Inflammatory macrophage (primary cell): ENCODE results near the gene EIF5A.
"Not testable (repeated sequence)": the region's sequence is repeated elsewhere in the genome, so short reads cannot be mapped to it uniquely, and the experiment has no call there.

Experiments used
- DNase-seq, 2 donors: peaks; one replicate each; pipeline ENCODE4 v3.0.0-alpha.2; 2020 to 2022

Gene EIF5A

DNA sequence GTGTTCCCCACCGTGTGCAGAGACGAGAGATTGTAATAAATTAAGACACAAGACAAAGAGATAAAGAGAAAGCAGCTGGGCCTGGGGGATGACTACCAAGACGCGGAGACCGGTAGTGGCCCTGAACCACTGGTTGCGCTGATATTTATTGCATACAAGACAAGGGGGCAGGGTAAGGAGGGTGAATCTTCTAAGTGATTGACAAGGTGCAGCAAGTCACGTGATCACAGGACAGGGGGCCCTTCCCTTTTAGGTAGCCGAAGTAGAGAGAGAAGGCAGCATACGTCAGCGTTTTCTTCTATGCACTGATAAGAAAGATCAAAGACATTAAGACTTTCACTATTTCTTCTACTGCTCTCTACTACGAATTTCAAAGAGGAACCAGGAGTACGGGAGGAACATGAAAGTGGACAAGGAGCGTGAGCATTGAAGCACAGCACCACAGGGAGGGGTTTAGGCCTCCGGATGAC lies 25.2 kb downstream of the EIF5A start:
- DNase-seq = not testable (repeated sequence)

GRCh38 chr17:7334938-7335538 lies 27.6 kb downstream of the EIF5A start:
- DNase-seq = no peak

DNA sequence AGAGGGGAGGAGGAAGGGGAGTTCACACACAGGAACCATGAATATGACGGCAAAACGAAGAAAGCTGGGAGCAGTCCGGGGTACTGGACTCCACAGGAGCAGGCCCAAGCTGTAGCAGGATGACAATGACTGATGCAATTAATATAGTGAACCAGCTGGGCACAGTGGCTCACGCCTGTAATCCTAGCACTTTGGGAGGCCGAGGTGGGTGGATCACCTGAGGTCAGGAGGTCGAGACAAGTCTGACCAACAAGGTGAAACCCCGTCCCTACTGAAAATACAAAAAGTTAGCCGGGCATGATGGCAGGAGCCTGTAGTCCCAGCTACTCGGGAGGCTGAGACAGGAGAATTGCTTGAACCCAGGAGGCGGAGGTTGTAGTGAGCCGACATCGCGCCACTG lies 28.3 kb downstream of the EIF5A start:
- DNase-seq = not testable (repeated sequence)

DNA sequence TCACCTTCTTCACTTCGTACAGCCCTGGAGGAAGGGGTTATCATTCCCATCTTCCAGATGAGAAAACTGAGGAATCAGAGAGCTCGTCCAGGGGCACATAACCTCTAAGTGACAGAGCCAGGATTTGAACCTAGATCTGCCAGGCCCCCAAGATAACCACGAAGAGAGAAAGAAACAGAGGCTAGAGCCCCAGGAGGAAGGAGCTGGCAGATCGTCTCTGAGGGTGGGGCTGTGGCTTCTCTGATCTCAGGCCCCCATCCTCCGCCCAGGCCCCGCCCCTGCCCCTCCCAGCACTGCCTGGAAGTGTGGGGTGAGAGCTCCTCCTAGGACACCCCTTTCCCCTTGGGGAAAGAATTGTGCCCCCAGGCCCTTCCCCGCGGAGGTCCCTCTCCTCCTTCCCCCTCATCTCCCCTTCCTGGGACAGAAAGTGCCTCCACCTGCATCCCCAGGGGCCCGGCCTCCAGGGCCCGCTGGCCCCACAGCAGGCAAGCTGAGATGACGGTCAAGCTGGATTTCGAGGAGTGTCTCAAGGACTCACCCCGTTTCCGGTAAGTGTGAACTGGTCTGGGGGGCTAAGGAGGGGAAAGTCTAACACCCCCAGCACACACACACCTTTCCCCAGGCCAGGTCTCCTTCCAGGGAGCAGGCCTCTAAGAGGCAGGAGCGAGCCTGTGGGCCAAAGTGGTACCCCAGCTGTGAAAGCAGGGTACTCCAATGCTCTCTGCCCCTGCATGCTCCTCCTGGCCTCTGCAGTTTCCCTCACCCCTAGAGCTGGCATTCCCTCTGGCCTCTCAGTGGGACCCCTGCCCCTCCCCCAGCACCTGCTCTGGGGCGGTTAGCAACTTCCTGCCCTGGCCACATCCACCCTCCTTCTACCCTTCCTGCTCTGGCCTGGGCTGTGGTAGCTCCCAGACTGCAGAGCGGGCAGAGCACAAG lies 29.1 kb downstream of the EIF5A start, which contains the start of gene ACAP1:
TSS of gene ACAP1 (plus strand) at position 290 of the 936 bp plus-strand sequence. CDS start at position 496, 206 bp downstream.
- DNase-seq = peak; percentile 27 to 31

DNA sequence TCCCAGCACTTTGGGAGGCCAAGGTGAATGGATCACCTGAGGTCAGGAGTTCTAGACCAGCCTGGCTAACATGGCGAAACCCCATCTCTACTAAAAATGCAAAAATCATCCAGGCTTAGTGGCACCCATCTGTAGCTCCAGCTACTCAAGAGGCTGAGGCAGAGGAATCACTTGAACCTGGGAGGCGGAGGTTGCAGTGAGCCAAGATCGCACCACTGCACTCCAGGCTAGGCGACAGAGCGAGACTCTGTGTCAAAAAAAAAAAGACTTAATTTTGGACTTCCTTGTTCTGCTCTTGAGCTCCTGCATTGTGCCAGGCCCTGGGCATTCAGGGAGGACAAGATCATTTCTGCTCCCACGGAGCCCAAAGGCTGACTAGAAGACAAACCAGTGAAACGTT lies 30.2 kb downstream of the EIF5A start:
- DNase-seq = not testable (repeated sequence)

DNA sequence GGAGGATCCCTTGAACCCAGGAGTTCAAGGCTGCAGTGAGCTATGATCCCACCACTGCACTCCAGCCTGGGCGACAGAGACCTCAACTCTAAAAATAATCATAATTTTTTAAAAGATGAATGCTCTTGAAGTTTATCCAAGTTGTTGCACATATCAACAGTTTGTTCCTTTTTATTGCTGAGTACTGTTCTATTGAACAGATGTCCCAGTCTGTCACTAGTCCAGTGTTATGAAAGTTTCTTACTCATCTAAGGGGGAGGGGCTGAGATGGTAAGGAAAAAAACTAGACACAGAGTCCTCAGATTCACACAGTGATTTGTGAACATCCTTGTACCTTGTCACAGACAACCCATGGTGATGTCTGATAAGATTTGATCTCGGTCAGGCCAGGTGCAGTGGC lies 32.8 kb downstream of the EIF5A start:
- peak; percentile 15 to 50 for DNase-seq

- DNase-seq = no peak
These were observed 34.4 kb downstream of the EIF5A start for GRCh38 chr17:7341842-7342241.

GRCh38 chr17:7343250-7343649 lies 35.8 kb downstream of the EIF5A start:
- DNase-seq = no peak

DNA sequence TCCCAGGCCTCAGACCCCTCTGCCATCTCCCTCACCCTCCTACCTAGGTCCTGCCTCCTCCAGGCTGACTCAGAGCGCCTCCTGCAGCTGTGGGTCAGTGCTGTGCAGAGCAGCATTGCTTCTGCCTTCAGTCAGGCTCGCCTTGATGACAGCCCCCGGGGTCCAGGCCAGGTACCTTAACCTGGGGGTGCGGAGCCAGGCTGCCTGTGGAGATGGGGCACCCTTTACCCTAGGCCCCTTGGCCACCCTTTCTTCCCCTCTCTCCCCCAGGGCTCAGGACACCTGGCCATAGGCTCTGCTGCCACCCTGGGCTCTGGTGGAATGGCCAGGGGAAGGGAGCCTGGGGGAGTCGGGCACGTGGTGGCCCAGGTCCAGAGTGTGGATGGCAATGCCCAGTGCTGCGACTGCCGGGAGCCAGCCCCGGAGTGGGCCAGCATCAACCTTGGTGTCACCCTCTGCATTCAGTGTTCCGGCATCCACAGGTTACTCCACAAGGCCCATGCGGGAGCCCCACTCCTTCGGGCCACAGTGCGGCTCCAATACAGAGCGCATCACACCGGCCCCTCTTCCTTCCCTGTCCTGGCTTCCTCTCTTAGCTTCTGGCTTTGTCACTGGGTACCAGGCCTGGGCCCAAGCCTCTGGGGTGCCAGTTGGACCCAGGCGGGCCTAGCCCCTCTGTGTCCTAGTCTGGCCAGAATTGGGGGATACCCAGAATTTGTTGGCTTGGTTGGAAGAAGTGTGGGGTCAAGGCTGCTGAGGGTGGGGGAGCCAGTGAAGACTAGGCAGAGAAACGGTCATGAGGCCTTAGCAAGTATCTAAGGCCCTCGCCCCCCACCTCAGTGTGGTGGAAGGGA lies 39.6 kb downstream of the EIF5A start:
- no peak for DNase-seq

GRCh38 chr17:7347630-7348477 lies 40.4 kb downstream of the EIF5A start:
- DNase-seq = no peak

GRCh38 chr17:7348478-7349242 lies 41.2 kb downstream of the EIF5A start:
- no peak for DNase-seq

DNA sequence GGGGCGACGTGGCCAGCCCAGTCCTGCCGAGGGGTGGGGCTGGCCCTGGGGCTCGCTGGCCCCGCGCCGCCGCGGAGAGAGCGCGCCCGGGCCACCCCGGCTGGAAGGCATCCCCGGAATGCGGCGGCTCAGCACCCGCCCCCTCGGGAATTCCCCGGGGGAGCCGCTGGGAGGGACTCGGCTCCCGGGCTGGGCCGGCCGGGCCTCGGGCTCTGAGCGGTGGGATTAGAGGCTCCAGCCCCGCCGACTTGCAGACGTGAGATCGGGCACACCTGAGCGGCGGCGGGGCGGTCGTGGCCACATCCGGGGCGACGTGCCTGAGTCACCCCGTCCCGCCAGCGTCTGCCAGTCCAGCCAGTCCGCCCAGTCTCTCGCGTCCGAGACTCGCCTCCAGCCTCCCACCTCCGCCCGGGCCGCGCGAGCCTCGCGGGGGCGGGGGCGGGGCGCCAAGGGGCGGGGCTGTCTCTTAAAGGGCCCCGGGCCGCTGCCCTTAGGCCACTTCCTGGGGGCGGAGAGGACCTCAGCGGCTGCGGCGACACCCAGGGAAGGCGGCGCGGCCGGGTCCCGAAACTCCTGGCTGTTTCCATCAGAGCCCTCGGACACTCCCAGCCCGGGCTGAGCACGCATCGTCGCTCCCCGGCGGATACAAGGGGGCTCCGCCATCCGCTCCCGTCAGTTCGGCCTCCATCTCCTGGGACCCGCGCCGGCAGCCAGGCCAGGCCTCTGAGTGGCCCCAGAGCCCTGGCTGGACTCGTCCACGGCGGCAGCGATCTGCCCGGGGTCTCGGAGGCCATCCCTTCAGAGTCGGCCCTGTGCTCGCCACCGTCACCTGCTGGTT lies 44.5 kb downstream of the EIF5A start, which contains the start of gene KCTD11:
TSS of gene KCTD11 (plus strand) at position 498 of the 838 bp plus-strand sequence.
- DNase-seq = peak; percentile 88 to 91

DNA sequence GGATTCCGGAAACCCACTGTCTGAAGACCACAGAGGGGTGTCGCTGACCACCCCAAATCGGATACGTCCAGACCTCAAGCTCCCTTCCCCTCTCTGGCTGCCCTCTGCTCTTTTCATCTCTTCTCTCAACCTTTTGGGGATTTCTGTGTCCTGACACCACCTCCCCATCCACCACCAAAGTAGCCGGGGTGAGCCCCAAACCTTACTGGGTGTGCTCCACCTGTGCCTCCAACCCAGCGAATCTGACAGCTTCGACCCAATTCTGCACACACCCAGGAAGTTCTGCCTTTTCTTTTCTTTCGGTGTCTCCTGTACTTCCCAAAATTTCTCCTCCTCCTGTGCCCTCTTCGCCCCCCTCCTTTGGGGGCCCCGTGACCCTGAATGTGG lies 45.1 kb downstream of the EIF5A start:
- DNase-seq = no peak

DNA sequence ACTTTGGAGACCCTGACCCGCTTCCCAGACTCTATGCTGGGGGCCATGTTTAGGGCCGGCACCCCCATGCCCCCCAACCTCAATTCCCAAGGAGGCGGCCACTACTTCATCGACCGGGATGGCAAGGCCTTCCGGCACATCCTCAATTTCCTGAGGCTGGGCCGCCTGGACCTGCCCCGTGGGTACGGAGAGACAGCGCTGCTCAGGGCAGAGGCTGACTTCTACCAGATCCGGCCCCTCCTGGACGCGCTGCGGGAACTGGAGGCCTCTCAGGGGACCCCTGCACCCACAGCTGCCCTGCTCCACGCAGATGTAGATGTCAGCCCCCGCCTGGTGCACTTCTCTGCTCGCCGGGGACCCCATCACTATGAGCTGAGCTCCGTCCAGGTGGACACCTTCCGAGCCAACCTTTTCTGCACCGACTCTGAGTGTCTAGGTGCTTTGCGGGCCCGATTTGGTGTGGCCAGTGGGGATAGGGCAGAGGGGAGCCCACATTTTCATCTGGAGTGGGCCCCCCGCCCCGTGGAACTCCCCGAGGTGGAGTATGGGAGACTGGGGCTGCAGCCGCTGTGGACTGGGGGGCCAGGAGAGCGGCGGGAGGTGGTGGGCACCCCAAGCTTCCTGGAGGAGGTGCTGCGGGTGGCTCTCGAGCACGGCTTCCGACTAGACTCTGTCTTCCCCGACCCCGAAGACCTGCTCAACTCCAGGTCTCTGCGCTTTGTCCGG lies 45.6 kb downstream of the EIF5A start:
- DNase-seq = no peak

DNA sequence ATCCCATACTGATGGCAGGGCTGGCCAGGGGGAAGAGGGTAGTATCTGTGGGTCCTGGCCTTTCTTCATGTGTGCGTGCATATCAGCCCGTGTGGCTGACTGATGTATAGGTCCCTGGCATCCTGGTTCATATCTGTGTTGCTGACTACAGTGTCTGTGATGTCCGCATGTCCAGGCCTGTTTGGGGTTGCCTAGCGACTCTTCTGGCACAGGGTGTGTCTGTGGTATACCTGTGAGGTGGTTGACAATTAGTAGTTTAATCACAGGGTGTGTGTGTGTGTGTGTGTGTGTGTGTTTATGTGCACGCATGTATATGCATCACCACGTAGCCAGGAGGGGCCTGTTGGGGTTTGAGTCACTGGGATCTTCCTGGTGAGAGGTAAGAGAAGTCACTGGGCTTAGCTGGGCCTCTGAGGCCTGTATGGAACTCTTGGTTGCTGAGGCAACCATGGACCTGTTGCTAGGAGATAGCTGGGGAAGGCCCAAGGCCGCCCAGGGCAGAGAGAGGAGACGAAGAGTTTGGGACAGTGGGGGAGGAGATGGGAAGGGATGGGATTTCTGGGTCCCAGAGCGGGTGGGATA lies 46.9 kb downstream of the EIF5A start:
- no peak for DNase-seq

GRCh38 chr17:7355053-7355452 lies 47.6 kb downstream of the EIF5A start, which contains the start of gene TMEM95:
TSS of gene TMEM95 (plus strand) at chr17:7355156. CDS start at chr17:7355205, 49 bp downstream.
- no peak for DNase-seq

DNA sequence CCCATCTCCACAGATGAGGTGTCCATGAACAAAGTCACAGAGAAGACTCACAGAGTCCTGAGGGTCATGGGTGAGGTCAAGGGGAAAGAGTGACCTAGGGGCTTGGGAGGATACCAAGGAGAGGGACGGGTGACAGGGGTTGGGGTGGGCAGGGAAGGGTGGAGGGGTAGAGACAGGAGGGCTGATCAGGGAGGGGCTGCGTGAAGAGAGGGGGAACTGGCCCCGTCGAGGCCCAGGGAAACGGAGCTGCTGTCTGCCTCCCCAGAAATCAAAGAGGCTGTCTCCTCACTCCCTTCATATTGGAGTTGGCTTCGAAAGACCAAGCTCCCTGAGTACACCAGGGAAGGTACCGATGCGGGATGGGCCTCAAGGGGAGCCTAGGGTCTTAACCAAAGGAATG lies 48.1 kb downstream of the EIF5A start:
- DNase-seq = no peak

DNA sequence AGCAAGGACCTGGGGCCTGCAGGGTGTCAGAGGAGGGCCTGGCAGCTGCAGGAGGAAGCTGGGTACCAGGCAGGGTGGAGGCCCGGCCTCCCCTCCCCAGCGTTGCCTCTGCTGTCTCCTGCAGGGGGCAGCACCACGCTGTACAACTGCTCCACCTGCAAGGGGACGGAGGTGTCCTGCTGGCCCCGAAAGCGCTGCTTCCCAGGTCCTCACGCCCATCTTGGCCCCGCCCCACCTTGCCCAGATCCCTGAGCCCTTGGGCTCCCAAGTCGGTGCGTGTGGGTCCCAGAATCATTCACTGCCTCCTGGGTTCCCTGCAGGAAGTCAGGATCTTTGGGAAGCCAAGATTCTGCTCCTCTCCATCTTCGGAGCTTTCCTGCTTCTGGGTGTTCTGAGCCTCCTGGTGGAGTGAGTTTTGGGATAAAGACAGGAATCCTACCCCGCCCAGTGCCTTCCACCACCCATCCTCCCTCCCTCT lies 48.7 kb downstream of the EIF5A start:
- peak; percentile 76 to 79 for DNase-seq

GRCh38 chr17:7356756-7357155 lies 49.3 kb downstream of the EIF5A start:
- no peak for DNase-seq
